HepG2 (cell line): ENCODE measurements around the gene WIZ. TPM values are rescaled to one million over a fixed set of nuclear protein-coding genes. Genes with fewer than 3 reads are reported as not detected.
A peak's percentile ranks its signal among the peaks of the same experiment; 100 is the strongest.

Experiments used
- AHR ChIP-seq: IDR thresholded peaks from 2 replicates; pipeline ENCODE4 v1.6.1; 2018; ENCODE audit warnings: missing genetic modification reagents, missing compliant biosample characterization
- HDAC6 ChIP-seq: fragments of 200-600 bp; sonication (generic); IDR thresholded peaks from 2 replicates; pipeline ENCODE4 v1.7.0; 2017; ENCODE audit warnings: mild to moderate bottlenecking, antibody characterized with exemption, low read length, low read depth
- HMG20A ChIP-seq: IDR thresholded peaks from 2 replicates; pipeline ENCODE4 v1.6.1; 2016; ENCODE audit warnings: borderline replicate concordance
- NFKB2 ChIP-seq: sonication (generic); formaldehyde crosslinking; IDR thresholded peaks from 2 replicates; pipeline ENCODE4 v1.4.0; 2020; ENCODE audit warnings: missing genetic modification reagents, borderline replicate concordance
- NFYB ChIP-seq: sonication (generic); formaldehyde crosslinking; IDR thresholded peaks from 2 replicates; pipeline ENCODE4 v1.4.0; 2020; ENCODE audit warnings: missing genetic modification reagents
- PTBP1 ChIP-seq: fragments of 200-400 bp; formaldehyde crosslinking; IDR thresholded peaks from 2 replicates; pipeline ENCODE4 v1.6.1; 2018; ENCODE audit warnings: low read length, low read depth; ENCODE audit not compliant: poor library complexity, severe bottlenecking
- REXO4 ChIP-seq: sonication (generic); formaldehyde crosslinking; IDR thresholded peaks from 2 replicates; pipeline ENCODE4 v1.8.0; 2022; ENCODE audit warnings: missing genetic modification reagents, mild to moderate bottlenecking, borderline replicate concordance
- SCMH1 ChIP-seq: sonication (generic); formaldehyde crosslinking; IDR thresholded peaks from 2 replicates; pipeline ENCODE4 v1.9.0; 2021; ENCODE audit warnings: missing genetic modification reagents, mild to moderate bottlenecking, borderline replicate concordance
- STAG1 ChIP-seq: sonication (generic); formaldehyde crosslinking; IDR thresholded peaks from 2 replicates; pipeline ENCODE4 v1.4.0; 2020; ENCODE audit warnings: missing genetic modification reagents
- YEATS2 ChIP-seq: sonication (generic); formaldehyde crosslinking; IDR thresholded peaks from 2 replicates; pipeline ENCODE4 v1.4.0; 2020; ENCODE audit warnings: missing genetic modification reagents, borderline replicate concordance
- ZNF230 ChIP-seq: sonication (generic); formaldehyde crosslinking; IDR thresholded peaks from 2 replicates; pipeline ENCODE4 v1.4.0; 2020; ENCODE audit warnings: mild to moderate bottlenecking, missing genetic modification reagents
- polyA plus RNA-seq, 8 experiments: library from polyadenylated mRNA; depleted of rRNA in 3 of 8; stranded (reverse) in 7 of 8; unstranded in 1 of 8; fragments of >200 nt; fragmentation: Illumina TruSeq in 4 of 8; extraction: Trizol in 4 of 8; gene quantifications; 2 replicates each; pipeline versions ENCODE4 v1.2.1 to v1.2.3, GENCODE V29; 2011 to 2016; ENCODE audit warnings: low read depth in 4 of 8, missing spikeins in 1 of 8, mixed read lengths in 1 of 8; ENCODE audit not compliant: insufficient read depth in 1 of 8
- total RNA-seq, 5 experiments: library from RNA; depleted of rRNA; stranded (reverse); fragments of >200 nt; fragmentation: Illumina TruSeq; extraction: Trizol; gene quantifications; 2 replicates each; pipeline ENCODE4 v1.2.3, GENCODE V29; 2016; ENCODE audit warnings: low read depth in 1 of 5
- TF ChIP-seq, protein P1 (sequence below): IDR thresholded peaks from 2 replicates; pipeline ENCODE4 v1.4.0; 2020; ENCODE audit warnings: mild to moderate bottlenecking, missing genetic modification reagents
- TF ChIP-seq, protein P2 (sequence below): sonication (generic); formaldehyde crosslinking; IDR thresholded peaks from 2 replicates; pipeline ENCODE4 v1.5.1; 2020; ENCODE audit warnings: mild to moderate bottlenecking, missing genetic modification reagents, moderate library complexity
- TF ChIP-seq, protein P3 (sequence below), 2 experiments: IDR thresholded peaks; 2 replicates each; pipeline ENCODE4 v1.6.1; 2011 to 2012; ENCODE audit warnings: low read length in 2 of 2, borderline replicate concordance in 1 of 2, low read depth in 1 of 2, mild to moderate bottlenecking in 1 of 2, moderate library complexity in 1 of 2
- TF ChIP-seq, protein P4 (sequence below): sonication (generic); formaldehyde crosslinking; IDR thresholded peaks from 2 replicates; pipeline ENCODE4 v1.5.0; 2020; ENCODE audit warnings: mild to moderate bottlenecking, missing genetic modification reagents, borderline replicate concordance

Gene WIZ
- total and polyA plus RNA-seq, 2 of the 13 experiments (the other 11 are each of a cell fraction or from before 2014, with no cell fraction given), result 4.7 to 4.8 TPM

DNA sequence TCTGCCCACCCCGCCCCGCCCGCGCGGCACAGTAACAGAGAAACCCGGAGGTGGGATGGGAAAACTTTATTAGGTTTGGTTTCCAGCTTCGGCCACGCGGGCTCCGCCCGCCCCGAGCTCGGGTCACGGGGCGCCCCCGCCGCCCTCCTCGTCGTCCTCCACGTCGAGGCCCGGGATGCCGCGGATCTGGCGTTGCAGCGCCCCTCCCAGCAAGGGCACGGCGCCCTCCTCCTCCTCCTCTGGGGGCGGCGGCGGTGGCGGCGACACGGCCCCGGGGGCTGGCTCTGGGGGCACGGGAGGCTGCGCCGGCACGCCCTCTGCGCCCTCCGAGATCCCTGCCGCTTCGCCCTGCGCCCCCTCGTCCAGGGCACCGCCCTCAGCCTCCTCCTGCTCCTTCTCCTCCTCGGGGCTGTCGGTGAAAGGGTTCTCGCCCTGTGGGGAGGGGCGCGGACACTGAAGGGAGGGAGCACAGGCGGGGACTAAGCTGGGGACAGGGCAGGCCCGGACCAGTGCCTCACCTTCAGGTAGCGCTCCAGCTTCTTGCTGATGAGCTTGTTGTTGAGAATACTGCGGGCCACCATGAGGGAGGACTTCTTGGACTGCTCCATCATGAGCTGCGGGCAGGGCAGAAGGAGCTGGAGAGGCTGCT is 69.6 kb downstream of the WIZ start (continued):
- TF ChIP-seq, protein P1, sequence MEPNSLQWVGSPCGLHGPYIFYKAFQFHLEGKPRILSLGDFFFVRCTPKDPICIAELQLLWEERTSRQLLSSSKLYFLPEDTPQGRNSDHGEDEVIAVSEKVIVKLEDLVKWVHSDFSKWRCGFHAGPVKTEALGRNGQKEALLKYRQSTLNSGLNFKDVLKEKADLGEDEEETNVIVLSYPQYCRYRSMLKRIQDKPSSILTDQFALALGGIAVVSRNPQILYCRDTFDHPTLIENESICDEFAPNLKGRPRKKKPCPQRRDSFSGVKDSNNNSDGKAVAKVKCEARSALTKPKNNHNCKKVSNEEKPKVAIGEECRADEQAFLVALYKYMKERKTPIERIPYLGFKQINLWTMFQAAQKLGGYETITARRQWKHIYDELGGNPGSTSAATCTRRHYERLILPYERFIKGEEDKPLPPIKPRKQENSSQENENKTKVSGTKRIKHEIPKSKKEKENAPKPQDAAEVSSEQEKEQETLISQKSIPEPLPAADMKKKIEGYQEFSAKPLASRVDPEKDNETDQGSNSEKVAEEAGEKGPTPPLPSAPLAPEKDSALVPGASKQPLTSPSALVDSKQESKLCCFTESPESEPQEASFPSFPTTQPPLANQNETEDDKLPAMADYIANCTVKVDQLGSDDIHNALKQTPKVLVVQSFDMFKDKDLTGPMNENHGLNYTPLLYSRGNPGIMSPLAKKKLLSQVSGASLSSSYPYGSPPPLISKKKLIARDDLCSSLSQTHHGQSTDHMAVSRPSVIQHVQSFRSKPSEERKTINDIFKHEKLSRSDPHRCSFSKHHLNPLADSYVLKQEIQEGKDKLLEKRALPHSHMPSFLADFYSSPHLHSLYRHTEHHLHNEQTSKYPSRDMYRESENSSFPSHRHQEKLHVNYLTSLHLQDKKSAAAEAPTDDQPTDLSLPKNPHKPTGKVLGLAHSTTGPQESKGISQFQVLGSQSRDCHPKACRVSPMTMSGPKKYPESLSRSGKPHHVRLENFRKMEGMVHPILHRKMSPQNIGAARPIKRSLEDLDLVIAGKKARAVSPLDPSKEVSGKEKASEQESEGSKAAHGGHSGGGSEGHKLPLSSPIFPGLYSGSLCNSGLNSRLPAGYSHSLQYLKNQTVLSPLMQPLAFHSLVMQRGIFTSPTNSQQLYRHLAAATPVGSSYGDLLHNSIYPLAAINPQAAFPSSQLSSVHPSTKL (CRISPR knock-in tag), result no peak
- TF ChIP-seq STAG1 (peak; percentile 2; the same call in 1 of the 2 replicates), NFKB2 (CRISPR knock-in tag) (no peak; the same call in 1 of the 2 replicates), REXO4 (CRISPR knock-in tag) (no peak), YEATS2 (CRISPR knock-in tag) (0 out of 2 replicates have a peak, but pooled peaks have one; percentile 4), PTBP1 (peak; percentile 40), NFYB (CRISPR knock-in tag) (no peak), AHR (CRISPR knock-in tag) (no peak), ZNF230 (CRISPR knock-in tag) (no peak), HMG20A (CRISPR knock-in tag) (no peak), SCMH1 (CRISPR knock-in tag) (no peak), HDAC6 (no peak)
- TF ChIP-seq, protein P2, sequence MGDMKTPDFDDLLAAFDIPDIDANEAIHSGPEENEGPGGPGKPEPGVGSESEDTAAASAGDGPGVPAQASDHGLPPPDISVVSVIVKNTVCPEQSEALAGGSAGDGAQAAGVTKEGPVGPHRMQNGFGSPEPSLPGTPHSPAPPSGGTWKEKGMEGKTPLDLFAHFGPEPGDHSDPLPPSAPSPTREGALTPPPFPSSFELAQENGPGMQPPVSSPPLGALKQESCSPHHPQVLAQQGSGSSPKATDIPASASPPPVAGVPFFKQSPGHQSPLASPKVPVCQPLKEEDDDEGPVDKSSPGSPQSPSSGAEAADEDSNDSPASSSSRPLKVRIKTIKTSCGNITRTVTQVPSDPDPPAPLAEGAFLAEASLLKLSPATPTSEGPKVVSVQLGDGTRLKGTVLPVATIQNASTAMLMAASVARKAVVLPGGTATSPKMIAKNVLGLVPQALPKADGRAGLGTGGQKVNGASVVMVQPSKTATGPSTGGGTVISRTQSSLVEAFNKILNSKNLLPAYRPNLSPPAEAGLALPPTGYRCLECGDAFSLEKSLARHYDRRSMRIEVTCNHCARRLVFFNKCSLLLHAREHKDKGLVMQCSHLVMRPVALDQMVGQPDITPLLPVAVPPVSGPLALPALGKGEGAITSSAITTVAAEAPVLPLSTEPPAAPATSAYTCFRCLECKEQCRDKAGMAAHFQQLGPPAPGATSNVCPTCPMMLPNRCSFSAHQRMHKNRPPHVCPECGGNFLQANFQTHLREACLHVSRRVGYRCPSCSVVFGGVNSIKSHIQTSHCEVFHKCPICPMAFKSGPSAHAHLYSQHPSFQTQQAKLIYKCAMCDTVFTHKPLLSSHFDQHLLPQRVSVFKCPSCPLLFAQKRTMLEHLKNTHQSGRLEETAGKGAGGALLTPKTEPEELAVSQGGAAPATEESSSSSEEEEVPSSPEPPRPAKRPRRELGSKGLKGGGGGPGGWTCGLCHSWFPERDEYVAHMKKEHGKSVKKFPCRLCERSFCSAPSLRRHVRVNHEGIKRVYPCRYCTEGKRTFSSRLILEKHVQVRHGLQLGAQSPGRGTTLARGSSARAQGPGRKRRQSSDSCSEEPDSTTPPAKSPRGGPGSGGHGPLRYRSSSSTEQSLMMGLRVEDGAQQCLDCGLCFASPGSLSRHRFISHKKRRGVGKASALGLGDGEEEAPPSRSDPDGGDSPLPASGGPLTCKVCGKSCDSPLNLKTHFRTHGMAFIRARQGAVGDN, result peak; percentile 83
- TF ChIP-seq, protein P3, sequence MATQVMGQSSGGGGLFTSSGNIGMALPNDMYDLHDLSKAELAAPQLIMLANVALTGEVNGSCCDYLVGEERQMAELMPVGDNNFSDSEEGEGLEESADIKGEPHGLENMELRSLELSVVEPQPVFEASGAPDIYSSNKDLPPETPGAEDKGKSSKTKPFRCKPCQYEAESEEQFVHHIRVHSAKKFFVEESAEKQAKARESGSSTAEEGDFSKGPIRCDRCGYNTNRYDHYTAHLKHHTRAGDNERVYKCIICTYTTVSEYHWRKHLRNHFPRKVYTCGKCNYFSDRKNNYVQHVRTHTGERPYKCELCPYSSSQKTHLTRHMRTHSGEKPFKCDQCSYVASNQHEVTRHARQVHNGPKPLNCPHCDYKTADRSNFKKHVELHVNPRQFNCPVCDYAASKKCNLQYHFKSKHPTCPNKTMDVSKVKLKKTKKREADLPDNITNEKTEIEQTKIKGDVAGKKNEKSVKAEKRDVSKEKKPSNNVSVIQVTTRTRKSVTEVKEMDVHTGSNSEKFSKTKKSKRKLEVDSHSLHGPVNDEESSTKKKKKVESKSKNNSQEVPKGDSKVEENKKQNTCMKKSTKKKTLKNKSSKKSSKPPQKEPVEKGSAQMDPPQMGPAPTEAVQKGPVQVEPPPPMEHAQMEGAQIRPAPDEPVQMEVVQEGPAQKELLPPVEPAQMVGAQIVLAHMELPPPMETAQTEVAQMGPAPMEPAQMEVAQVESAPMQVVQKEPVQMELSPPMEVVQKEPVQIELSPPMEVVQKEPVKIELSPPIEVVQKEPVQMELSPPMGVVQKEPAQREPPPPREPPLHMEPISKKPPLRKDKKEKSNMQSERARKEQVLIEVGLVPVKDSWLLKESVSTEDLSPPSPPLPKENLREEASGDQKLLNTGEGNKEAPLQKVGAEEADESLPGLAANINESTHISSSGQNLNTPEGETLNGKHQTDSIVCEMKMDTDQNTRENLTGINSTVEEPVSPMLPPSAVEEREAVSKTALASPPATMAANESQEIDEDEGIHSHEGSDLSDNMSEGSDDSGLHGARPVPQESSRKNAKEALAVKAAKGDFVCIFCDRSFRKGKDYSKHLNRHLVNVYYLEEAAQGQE (IDR thresholded peaks at IDR 0.05; ENCODE audit: borderline replicate concordance in 1 of 2, low read depth in 1 of 2, low read length in 2 of 2), result no peak
- TF ChIP-seq, protein P4, sequence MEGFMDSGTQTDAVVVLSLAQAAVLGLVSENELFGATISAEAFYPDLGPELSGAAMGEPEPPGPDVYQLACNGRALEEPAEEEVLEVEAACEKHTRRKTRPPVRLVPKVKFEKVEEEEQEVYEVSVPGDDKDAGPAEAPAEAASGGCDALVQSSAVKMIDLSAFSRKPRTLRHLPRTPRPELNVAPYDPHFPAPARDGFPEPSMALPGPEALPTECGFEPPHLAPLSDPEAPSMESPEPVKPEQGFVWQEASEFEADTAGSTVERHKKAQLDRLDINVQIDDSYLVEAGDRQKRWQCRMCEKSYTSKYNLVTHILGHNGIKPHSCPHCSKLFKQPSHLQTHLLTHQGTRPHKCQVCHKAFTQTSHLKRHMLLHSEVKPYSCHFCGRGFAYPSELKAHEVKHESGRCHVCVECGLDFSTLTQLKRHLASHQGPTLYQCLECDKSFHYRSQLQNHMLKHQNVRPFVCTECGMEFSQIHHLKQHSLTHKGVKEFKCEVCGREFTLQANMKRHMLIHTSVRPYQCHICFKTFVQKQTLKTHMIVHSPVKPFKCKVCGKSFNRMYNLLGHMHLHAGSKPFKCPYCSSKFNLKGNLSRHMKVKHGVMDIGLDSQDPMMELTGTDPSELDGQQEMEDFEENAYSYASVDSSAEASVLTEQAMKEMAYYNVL (CRISPR knock-in tag), result no peak
